ENCODE measurements around the gene ZNF425.
"Not testable (repeated sequence)": the region's sequence is repeated elsewhere in the genome, so short reads cannot be mapped to it uniquely, and the experiment has no call there.

Gene ZNF425

GRCh38 chr7:149125863-149126661 lies at the start of gene ZNF425:
Gene ZNF425, minus strand, starts transcription at chr7:149126324. Its CDS starts 111 bp downstream, at chr7:149126213.
- peak; percentile 79 for DNase-seq

- no peak for DNase-seq
These were observed 49.0 kb upstream of the ZNF425 start for GRCh38 chr7:149175150-149175549.

- DNase-seq = no peak
These were observed 46.4 kb upstream of the ZNF425 start for GRCh38 chr7:149172534-149172920.

- no peak for DNase-seq
These were observed 45.9 kb upstream of the ZNF425 start for GRCh38 chr7:149171892-149172533.

GRCh38 chr7:149166630-149167352 lies 40.7 kb upstream of the ZNF425 start:
- DNase-seq = no peak

- DNase-seq = no peak
These were observed 40.0 kb upstream of the ZNF425 start for GRCh38 chr7:149166142-149166541.

- DNase-seq = no peak
These were observed 35.2 kb upstream of the ZNF425 start for GRCh38 chr7:149161241-149161848.

- no peak for DNase-seq
These were observed 30.8 kb upstream of the ZNF425 start for GRCh38 chr7:149156898-149157297.

- no peak for DNase-seq
These were observed 27.9 kb upstream of the ZNF425 start for GRCh38 chr7:149154056-149154455.

GRCh38 chr7:149153346-149153745 lies 27.2 kb upstream of the ZNF425 start:
- no peak for DNase-seq

- no peak for DNase-seq
These were observed 24.9 kb upstream of the ZNF425 start for GRCh38 chr7:149150981-149151380.

- DNase-seq = peak; percentile 25
These were observed 21.9 kb upstream of the ZNF425 start for GRCh38 chr7:149147752-149148653.

GRCh38 chr7:149147072-149147751 lies 21.1 kb upstream of the ZNF425 start, which contains the start of gene ZNF398:
Gene ZNF398, plus strand, starts transcription at chr7:149147453. Its CDS starts 290 bp downstream, at chr7:149147743.
- peak; percentile 66 for DNase-seq

- peak; percentile 88 for DNase-seq
These were observed 19.1 kb upstream of the ZNF425 start for GRCh38 chr7:149145031-149145845.

- DNase-seq = not testable (repeated sequence)
These were observed 18.4 kb upstream of the ZNF425 start for GRCh38 chr7:149144436-149144922.

- DNase-seq = no peak
These were observed 15.8 kb upstream of the ZNF425 start for GRCh38 chr7:149141893-149142292.

GRCh38 chr7:149140831-149141230 lies 14.7 kb upstream of the ZNF425 start:
- no peak for DNase-seq

GRCh38 chr7:149136118-149136517 lies 10.0 kb upstream of the ZNF425 start:
- no peak for DNase-seq

GRCh38 chr7:149133028-149133710 lies 7.0 kb upstream of the ZNF425 start:
- DNase-seq = no peak
